Stomach smooth muscle (tissue), 2 donors: ENCODE results near the gene CLCN5.

Experiments
- H3K27ac ChIP-seq: one replicate; pipeline ENCODE4 v1.7.0; 2013; ENCODE audit warnings: mild to moderate bottlenecking, low read length, inconsistent platforms
- H3K27me3 ChIP-seq, 2 donors: one replicate each; pipeline ENCODE4 v1.7.0; 2013; ENCODE audit warnings: low read length in 2 of 2; ENCODE audit not compliant: insufficient read depth in 2 of 2, control insufficient read depth in 1 of 2
- H3K36me3 ChIP-seq, 2 donors: one replicate each; pipeline ENCODE4 v1.7.0; 2013; ENCODE audit warnings: low read length in 2 of 2; ENCODE audit not compliant: control insufficient read depth in 2 of 2, insufficient read depth in 2 of 2
- H3K4me1 ChIP-seq: one replicate; pipeline ENCODE4 v1.7.0; 2013; ENCODE audit warnings: low read length; ENCODE audit not compliant: control insufficient read depth, insufficient read depth
- H3K4me3 ChIP-seq, 2 donors: one replicate each; pipeline ENCODE4 v1.7.0; 2013; ENCODE audit warnings: low read length in 2 of 2
- H3K9ac ChIP-seq, 2 donors: one replicate each; pipeline ENCODE4 v1.7.0; 2013; ENCODE audit warnings: low read length in 2 of 2, mild to moderate bottlenecking in 1 of 2
- H3K9me3 ChIP-seq, 2 donors: one replicate each; pipeline ENCODE4 v1.7.0; 2013; ENCODE audit warnings: low read length in 2 of 2; ENCODE audit not compliant: control insufficient read depth in 2 of 2
- donor health status: healthy.
- donor health status: Pancreatic carcinoma.

CLCN5 gene

DNA sequence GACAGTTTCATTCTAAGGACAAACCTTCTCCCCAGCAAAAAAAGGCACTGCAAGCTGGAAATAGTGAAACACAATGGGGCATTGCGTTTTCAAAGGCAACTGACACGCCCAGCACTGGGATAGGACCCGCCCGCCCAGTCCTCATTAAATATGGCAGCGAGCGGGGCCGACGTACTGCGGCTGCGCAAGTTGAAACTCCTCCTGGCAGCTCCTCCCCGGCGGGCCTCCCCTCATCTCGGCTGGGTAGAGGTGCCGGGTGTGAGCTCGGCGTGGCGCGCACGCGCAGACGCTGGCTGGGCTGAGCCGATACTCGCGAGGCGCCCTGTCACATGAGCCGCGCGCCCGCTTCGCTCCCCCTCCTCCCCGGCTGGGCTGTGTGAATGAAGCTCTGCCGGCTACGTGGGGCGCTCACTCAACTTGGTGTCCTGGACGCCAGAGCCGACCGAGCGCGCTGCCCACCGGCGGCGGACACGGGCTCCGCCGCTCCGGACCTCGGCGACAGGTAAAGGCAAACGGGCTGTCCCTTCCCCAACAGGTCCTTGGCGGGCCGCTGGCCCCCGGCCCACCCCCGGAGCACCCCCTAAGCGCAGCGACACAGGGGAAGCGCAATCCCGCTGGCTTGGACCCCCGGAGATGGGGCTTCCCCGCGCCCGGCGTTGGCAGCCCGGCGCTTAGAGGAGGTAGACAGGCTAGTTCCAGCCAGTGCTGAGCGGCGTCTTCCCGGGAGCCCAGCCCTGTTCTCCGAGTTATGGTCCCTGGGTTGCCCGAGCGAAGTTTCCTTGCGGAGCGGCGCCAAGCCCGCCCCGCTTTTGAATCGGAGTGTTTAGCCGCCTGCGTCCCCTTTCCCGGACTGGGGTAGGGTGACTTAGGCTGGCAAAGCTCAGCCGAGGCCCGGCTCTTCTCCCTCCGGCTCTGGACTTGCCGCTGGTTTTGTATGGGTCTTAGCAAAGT is at the start of gene CLCN5:
Gene CLCN5 (plus strand): TSS at position 306 of the 951 bp plus-strand sequence. CDS start 2,703 bp downstream, outside the sequence.
- Histone ChIP-seq H3K4me3 (peak within 1 kb of the TSS; percentile 56 to 74), H3K27me3 (peaks cover 0 to 2% of the 10 kb centered on the region in 2 donors), H3K36me3 (no peaks in the 10 kb centered on the region), H3K4me1 (no peaks in the 10 kb centered on the region), H3K9ac (peak within 1 kb of the TSS; percentile 52 to 71), H3K27ac (no peak within 1 kb of the TSS), H3K9me3 (no peaks in the 10 kb centered on the region)

DNA sequence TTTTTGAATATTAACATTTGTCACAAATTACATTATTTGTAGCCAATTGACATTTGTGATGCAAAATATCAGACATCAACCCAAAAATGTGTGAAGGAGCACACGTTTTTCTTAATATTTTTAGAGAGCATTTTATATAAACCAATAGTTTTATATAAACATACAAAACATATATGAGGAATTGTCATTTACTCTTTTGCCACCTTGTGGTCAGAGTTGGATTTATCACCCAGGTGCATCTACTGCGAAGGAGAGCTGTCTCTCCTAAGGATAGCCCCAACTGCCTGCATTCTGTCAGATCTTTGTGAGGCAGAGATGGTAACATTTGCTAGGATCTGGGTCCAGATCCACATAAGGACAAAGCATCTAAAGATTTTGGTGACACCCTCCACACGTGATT is 45.6 kb upstream of the CLCN5 start:
- no peaks in the 10 kb centered on the region for H3K36me3 ChIP-seq
- H3K4me1 ChIP-seq, result peaks cover 17% of the 10 kb centered on the region
- H3K27ac ChIP-seq, result no peak overlapping the region
- H3K9me3 ChIP-seq, result peaks cover 0 to 5% of the 10 kb centered on the region in 2 donors
- no peak overlapping the region for H3K9ac ChIP-seq
- H3K4me3 ChIP-seq, result no peak overlapping the region
- H3K27me3 ChIP-seq, result peaks cover 0 to 17% of the 10 kb centered on the region in 2 donors

DNA sequence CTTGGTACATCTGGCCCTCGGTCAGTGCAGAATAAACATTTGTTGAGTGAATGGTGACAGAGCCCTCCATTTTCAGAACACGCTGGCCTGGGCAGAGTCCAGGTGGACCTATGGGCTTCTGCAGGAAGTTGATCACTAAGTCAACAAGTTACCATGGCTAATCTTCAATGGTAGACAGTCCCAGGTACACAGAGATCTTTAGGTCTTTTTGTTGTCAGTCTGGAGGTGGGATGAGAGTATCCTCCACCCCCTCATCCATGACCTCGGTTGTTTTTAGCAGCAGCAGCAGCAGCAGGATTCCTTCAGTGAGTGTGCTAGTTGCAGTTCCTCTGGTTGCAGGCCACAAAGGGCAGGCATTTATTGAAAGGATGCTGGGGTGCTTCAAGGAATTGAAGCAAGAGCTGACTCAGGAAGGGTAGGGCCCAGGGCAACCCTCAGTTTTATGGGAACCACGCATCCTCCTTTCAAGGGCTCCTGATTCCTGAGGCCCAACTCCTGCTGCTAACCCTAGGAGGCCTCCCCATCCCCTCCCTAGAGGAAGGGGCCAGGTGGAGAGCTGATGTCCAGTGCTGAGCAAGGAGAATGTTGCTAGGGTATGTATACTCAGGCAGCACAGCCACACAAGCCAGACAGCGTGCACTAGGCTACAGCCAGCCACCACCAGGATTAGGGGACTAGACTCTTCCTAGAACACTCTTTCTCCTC is 44.8 kb upstream of the CLCN5 start:
- H3K27me3 ChIP-seq, result peaks cover 0 to 13% of the 10 kb centered on the region in 2 donors
- peak overlapping the region; percentile 78 for H3K27ac ChIP-seq
- no peaks in the 10 kb centered on the region for H3K36me3 ChIP-seq
- peaks cover 17% of the 10 kb centered on the region for H3K4me1 ChIP-seq
- H3K9me3 ChIP-seq, result peaks cover 0 to 5% of the 10 kb centered on the region in 2 donors
- H3K9ac ChIP-seq, result peak overlapping the region in 1 of 2 donors; percentile 63
- peak overlapping the region in 1 of 2 donors; percentile 71 for H3K4me3 ChIP-seq

DNA sequence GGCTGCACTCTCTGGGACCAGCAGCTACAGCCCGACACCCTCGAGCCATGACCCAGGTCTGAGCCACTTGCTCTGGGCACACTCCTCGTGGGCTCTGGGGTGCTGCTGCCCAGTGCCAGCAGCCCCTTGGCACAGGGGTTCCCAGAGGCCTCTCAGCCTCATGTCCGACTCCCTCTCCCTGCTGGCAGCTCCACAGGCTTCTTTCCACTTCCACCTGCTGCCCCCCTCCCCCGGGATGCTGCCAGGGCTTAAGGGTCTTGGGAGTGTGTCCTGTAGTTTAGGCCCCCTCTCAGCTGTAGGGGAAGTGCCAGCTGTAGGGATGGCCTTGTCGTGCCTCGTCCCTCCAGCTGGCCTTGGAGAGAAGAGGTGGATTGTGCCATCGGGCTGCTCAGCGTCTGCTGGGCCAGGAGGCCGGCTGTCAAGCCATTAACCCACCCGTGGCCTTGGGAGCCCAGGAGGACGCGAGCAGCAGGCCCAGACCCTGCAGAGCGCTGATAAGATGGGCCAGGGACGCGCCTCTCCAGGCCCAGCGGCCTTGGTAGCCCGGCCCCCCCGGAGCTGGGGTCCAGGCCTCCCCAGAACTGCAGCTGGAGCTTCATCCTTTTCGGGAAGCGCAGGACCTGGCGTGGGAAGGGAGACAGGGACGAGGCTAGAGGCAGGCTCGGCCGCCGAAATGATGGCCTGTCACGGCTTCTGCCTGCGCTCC is 44.1 kb upstream of the CLCN5 start:
- H3K27me3 ChIP-seq, result peaks cover 0 to 13% of the 10 kb centered on the region in 2 donors
- peak overlapping the region; percentile 78 for H3K27ac ChIP-seq
- H3K9me3 ChIP-seq, result peaks cover 0 to 5% of the 10 kb centered on the region in 2 donors
- H3K36me3 ChIP-seq, result no peaks in the 10 kb centered on the region
- peak overlapping the region; percentile 60 to 63 for H3K9ac ChIP-seq
- peak overlapping the region; percentile 29 to 71 for H3K4me3 ChIP-seq
- peaks cover 17% of the 10 kb centered on the region for H3K4me1 ChIP-seq

DNA sequence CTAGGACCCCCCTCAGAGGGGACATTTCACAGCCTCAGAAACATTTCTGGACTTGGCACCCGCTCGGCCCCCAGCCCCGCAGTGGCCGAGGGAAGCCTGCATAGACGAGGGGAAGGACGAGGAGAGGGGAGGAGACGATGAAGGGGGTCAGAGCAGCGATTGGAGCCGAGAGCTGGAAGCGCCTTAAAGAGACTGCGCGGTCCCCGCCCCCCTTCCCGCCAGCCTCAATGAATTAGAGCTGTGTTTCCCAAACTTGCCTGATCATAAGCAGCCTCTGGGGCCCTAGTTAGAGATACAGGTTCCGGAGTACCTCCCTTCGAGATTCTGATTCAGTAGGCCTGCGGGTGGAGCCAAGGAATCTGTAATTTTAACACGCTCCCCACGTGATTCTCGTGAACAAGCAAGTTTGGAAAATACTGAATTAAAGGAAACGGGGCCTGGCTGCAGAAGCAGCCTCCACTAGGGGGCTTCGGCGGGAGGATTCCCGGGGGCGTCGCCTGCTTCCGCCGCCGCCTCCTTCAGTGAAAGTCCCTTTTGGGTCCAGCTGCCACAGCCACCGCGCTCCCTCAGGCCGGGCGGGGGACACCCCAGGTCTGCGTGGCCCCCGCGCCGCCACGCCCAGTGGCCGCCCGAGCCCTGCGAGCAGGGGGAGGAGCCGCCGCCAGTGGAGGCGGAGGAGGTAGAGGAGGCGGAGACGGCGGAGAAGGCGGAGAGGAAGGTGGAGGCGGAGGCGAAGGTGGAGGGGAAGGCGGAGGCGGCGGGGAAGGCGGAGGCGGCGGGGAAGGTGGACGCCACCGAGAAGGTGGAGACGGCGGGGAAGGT is 43.4 kb upstream of the CLCN5 start, which contains the start of gene USP27X:
Gene USP27X (plus strand): TSS at position 651 of the 822 bp plus-strand sequence. CDS start 824 bp downstream, outside the sequence.
- Histone ChIP-seq H3K27ac (peak within 1 kb of the TSS; percentile 78), H3K36me3 (no peaks in the 10 kb centered on the region)

DNA sequence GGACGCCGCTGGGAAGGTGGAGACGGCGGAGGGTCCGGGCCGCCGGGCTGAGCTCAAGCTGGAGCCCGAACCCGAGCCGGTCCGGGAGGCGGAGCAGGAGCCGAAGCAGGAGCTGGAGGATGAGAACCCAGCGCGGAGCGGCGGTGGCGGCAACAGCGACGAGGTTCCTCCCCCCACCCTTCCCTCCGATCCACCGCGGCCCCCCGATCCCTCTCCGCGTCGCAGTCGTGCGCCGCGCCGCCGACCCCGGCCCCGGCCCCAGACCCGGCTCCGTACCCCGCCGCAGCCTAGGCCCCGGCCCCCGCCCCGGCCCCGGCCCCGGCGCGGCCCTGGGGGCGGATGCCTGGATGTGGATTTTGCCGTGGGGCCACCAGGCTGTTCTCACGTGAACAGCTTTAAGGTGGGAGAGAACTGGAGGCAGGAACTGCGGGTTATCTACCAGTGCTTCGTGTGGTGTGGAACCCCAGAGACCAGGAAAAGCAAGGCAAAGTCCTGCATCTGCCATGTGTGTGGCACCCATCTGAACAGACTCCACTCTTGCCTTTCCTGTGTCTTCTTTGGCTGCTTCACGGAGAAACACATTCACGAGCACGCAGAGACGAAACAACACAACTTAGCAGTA is 42.6 kb upstream of the CLCN5 start:
- H3K9ac ChIP-seq, result peak overlapping the region; percentile 51 to 57
- H3K4me1 ChIP-seq, result peaks cover 17% of the 10 kb centered on the region
- peak overlapping the region; percentile 78 for H3K27ac ChIP-seq
- peak overlapping the region; percentile 60 to 71 for H3K4me3 ChIP-seq
- H3K9me3 ChIP-seq, result peaks cover 0 to 5% of the 10 kb centered on the region in 2 donors
- peaks cover 0 to 17% of the 10 kb centered on the region in 2 donors for H3K27me3 ChIP-seq
- H3K36me3 ChIP-seq, result no peaks in the 10 kb centered on the region

More for the DNA sequence above, 43.4 kb upstream of the CLCN5 start, which contains the start of gene USP27X:
- peaks cover 0 to 13% of the 10 kb centered on the region in 2 donors for H3K27me3 ChIP-seq
- H3K9me3 ChIP-seq, result peaks cover 0 to 5% of the 10 kb centered on the region in 2 donors
- H3K4me3 ChIP-seq, result peak within 1 kb of the TSS; percentile 60 to 71
- H3K9ac ChIP-seq, result peak within 1 kb of the TSS; percentile 60 to 63
- peaks cover 17% of the 10 kb centered on the region for H3K4me1 ChIP-seq

DNA sequence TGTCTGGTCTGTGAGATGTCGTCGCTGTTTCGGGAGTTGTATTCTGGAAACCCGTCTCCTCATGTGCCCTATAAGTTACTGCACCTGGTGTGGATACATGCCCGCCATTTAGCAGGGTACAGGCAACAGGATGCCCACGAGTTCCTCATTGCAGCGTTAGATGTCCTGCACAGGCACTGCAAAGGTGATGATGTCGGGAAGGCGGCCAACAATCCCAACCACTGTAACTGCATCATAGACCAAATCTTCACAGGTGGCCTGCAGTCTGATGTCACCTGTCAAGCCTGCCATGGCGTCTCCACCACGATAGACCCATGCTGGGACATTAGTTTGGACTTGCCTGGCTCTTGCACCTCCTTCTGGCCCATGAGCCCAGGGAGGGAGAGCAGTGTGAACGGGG is 41.7 kb upstream of the CLCN5 start:
- H3K36me3 ChIP-seq, result no peaks in the 10 kb centered on the region
- H3K27ac ChIP-seq, result no peak overlapping the region
- peak overlapping the region; percentile 60 to 71 for H3K4me3 ChIP-seq
- no peak overlapping the region for H3K9ac ChIP-seq
- H3K27me3 ChIP-seq, result peaks cover 0 to 17% of the 10 kb centered on the region in 2 donors
- H3K4me1 ChIP-seq, result peaks cover 17% of the 10 kb centered on the region
- H3K9me3 ChIP-seq, result peaks cover 0 to 5% of the 10 kb centered on the region in 2 donors

DNA sequence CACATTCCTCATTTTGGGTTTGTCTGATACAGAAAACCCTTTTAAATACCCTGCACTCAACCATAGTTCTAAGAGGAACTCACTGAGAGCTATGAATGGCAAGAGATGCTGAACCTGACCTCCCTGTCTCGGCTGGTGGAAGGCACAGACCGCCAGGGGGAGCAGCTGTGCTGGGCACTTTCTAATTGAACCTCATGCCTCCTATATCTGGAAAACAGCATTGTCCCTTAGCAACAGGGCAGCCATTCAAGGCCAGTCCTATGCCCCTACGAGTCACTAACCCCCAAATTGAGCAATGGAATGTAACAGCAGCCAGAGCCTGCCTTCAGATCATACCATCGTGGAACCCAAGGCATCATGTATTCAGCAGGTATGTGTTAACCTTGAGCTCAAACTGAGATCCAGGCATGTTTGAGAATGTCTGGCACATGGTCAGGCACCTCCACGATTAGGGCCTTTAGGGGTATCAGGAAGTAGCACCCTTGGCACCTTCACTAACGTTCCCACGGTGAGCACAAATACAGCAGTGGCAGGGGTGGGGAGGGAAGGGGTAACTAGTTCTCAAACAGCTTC is 38.0 kb upstream of the CLCN5 start:
- Histone ChIP-seq H3K36me3 (no peaks in the 10 kb centered on the region), H3K4me3 (no peak overlapping the region), H3K4me1 (peaks cover 5% of the 10 kb centered on the region), H3K9me3 (peaks cover 0 to 5% of the 10 kb centered on the region in 2 donors), H3K27me3 (peaks cover 0 to 17% of the 10 kb centered on the region in 2 donors), H3K9ac (no peak overlapping the region), H3K27ac (no peak overlapping the region)

DNA sequence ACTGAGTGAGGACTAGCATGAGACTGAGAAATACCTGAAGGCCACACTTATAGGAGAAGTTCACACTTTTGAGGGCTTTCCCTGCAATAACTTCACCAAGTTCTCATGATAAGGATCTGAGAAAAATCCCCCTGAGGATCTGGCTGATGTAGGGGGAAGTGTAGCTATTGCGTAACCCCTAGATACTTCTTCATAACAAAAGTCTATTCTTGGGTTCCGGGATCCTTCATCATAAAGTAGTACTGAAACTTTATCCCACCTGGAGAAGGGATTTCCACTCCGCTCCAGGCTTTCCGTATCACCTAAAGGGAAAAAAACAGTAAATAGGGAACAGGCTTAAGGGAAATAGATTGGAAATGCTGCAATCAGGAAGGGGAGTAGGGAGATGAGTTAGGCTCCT is 29.9 kb upstream of the CLCN5 start:
- Histone ChIP-seq H3K36me3 (no peaks in the 10 kb centered on the region), H3K9me3 (no peaks in the 10 kb centered on the region), H3K9ac (no peak overlapping the region), H3K27me3 (no peaks in the 10 kb centered on the region), H3K4me3 (no peak overlapping the region), H3K4me1 (no peaks in the 10 kb centered on the region), H3K27ac (no peak overlapping the region)
